Measurements from ENCODE around the gene GPR45. TPM values are rescaled to one million over a fixed set of nuclear protein-coding genes. Genes with fewer than 3 reads are reported as not detected.

The GPR45 gene
- total and polyA plus RNA-seq, 2 donors (not counting 3 experiments of a cell fraction or from before 2014, with no cell fraction given): not detected

- H4K20me1 ChIP-seq (replicated peaks; ENCODE audit: control insufficient read depth, extremely low read depth, insufficient read depth, low read length): no peaks in the 10 kb centered on the region
- intact Hi-C loops (cut with micrococcal nuclease): no loop called here
- no peaks in the 10 kb centered on the region for H3K27me3 ChIP-seq (ENCODE audit: control insufficient read depth in 2 of 2, insufficient read depth in 2 of 2, low read length in 2 of 2)
- no TSS peak for BruUV-seq (replicated peaks)
- H3K9me3 ChIP-seq (replicated peaks; ENCODE audit: control insufficient read depth, insufficient read depth, low read length): no peaks in the 10 kb centered on the region
- H3K27ac ChIP-seq (ENCODE audit: insufficient read depth, low read depth, low read length): no peak overlapping the region
- FAIRE-seq: no peak
- peaks cover 5 to 9% of the 10 kb centered on the region in 2 experiments for H3K36me3 ChIP-seq (ENCODE audit: control insufficient read depth in 2 of 2, extremely low read depth in 1 of 2, insufficient read depth in 2 of 2, low read length in 2 of 2)
- DNase-seq (ENCODE audit: low read depth, low spot score): no peak
- CTCF ChIA-PET: no interaction called here
- no peaks in the 10 kb centered on the region for H3K4me1 ChIP-seq (ENCODE audit: control insufficient read depth, extremely low read depth, insufficient read depth, low read length)
- H3K4me3 ChIP-seq (replicated peaks in 1 of 3; ENCODE audit: insufficient read depth in 1 of 3, low read depth in 1 of 3, low read length in 3 of 3): no peak overlapping the region
- POLR2A ChIA-PET: no interaction called here
- dilution Hi-C loops (cut with MboI; ENCODE audit: extremely low pct_ligation_motif_present, low sequenced_read_pairs): no loop called here
- TF ChIP-seq POLR2AphosphoS5 (IDR thresholded peaks at IDR 0.05; ENCODE audit: insufficient read depth, low read depth, low read length) (no peak), FOS (IDR thresholded peaks at IDR 0.05; ENCODE audit: borderline replicate concordance, insufficient read depth, low read length) (no peak), GATA2 (IDR thresholded peaks at IDR 0.05; ENCODE audit: insufficient read depth, insufficient read length, low read depth, low read length) (no peak), MAX (IDR thresholded peaks at IDR 0.05; ENCODE audit: insufficient read depth, insufficient read length) (no peak), CTCF (IDR thresholded peaks at IDR 0.05; ENCODE audit: extremely low read depth in 1 of 2, insufficient read depth in 1 of 2, low read depth in 1 of 2, low read length in 2 of 2) (no peak)
- H3K9ac ChIP-seq (replicated peaks; ENCODE audit: extremely low read depth, insufficient read depth, low read length): no peak overlapping the region
- no peaks in the 10 kb centered on the region for H3K9me1 ChIP-seq (replicated peaks; ENCODE audit: control insufficient read depth, extremely low read depth, insufficient read depth, low read length)
- H2AFZ ChIP-seq (ENCODE audit: low read depth, low read length): no peak overlapping the region
- H3K79me2 ChIP-seq (ENCODE audit: control insufficient read depth, insufficient read depth, low read length): no peaks in the 10 kb centered on the region
- no peak overlapping the region for H3K4me2 ChIP-seq (ENCODE audit: insufficient read depth, low read length)
These were observed 19.5 kb downstream of the GPR45 start for GRCh38 chr2:105261061-105261460.

GRCh38 chr2:105262651-105263091 lies 21.1 kb downstream of the GPR45 start:
- dilution Hi-C loops (cut with MboI; ENCODE audit: extremely low pct_ligation_motif_present, low sequenced_read_pairs) (no loop called here), intact Hi-C loops (cut with micrococcal nuclease) (no loop called here)
- TF ChIP-seq CTCF (IDR thresholded peaks at IDR 0.05; ENCODE audit: extremely low read depth in 1 of 2, insufficient read depth in 1 of 2, low read depth in 1 of 2, low read length in 2 of 2): no peak
- TF ChIP-seq JUN (IDR thresholded peaks at IDR 0.05; ENCODE audit: borderline replicate concordance, insufficient read depth, insufficient read length, low read depth): no peak
- TF ChIP-seq GATA2 (IDR thresholded peaks at IDR 0.05; ENCODE audit: insufficient read depth, insufficient read length, low read depth, low read length): no peak
- TF ChIP-seq MAX (IDR thresholded peaks at IDR 0.05; ENCODE audit: insufficient read depth, insufficient read length): no peak
- no peak for TF ChIP-seq POLR2AphosphoS5 (IDR thresholded peaks at IDR 0.05; ENCODE audit: insufficient read depth, low read depth, low read length)
- no peak for TF ChIP-seq EZH2 (IDR thresholded peaks at IDR 0.05; ENCODE audit: borderline replicate concordance, low read depth, low read length, severe bottlenecking)
- TF ChIP-seq MYC (IDR thresholded peaks at IDR 0.05; ENCODE audit: low read depth, low read length): no peak
- no peak for TF ChIP-seq POLR2A (IDR thresholded peaks at IDR 0.05; ENCODE audit: low read depth, low read length)
- TF ChIP-seq FOS (IDR thresholded peaks at IDR 0.05; ENCODE audit: borderline replicate concordance, insufficient read depth, low read length): no peak
- POLR2A ChIA-PET: no interaction called here
- DNase-seq (ENCODE audit: low read depth, low spot score) (no peak), FAIRE-seq (no peak)
- Histone ChIP-seq H3K27ac (ENCODE audit: insufficient read depth, low read depth, low read length) (no peak overlapping the region), H3K4me1 (ENCODE audit: control insufficient read depth, extremely low read depth, insufficient read depth, low read length) (no peaks in the 10 kb centered on the region), H2AFZ (ENCODE audit: low read depth, low read length) (no peak overlapping the region), H3K9me3 (replicated peaks; ENCODE audit: control insufficient read depth, insufficient read depth, low read length) (no peaks in the 10 kb centered on the region), H3K27me3 (ENCODE audit: control insufficient read depth in 2 of 2, insufficient read depth in 2 of 2, low read length in 2 of 2) (no peaks in the 10 kb centered on the region), H3K4me2 (ENCODE audit: insufficient read depth, low read length) (no peak overlapping the region), H3K9me1 (replicated peaks; ENCODE audit: control insufficient read depth, extremely low read depth, insufficient read depth, low read length) (no peaks in the 10 kb centered on the region), H3K9ac (replicated peaks; ENCODE audit: extremely low read depth, insufficient read depth, low read length) (no peak overlapping the region), H3K36me3 (ENCODE audit: control insufficient read depth in 2 of 2, extremely low read depth in 1 of 2, insufficient read depth in 2 of 2, low read length in 2 of 2) (peaks cover 5 to 16% of the 10 kb centered on the region in 2 experiments), H3K79me2 (ENCODE audit: control insufficient read depth, insufficient read depth, low read length) (no peaks in the 10 kb centered on the region), H4K20me1 (replicated peaks; ENCODE audit: control insufficient read depth, extremely low read depth, insufficient read depth, low read length) (no peaks in the 10 kb centered on the region), H3K4me3 (replicated peaks in 1 of 3; ENCODE audit: insufficient read depth in 1 of 3, low read depth in 1 of 3, low read length in 3 of 3) (no peak overlapping the region)
- CTCF ChIA-PET: interaction anchor here (0.9 kb wide), 1 partner anchor 19 kb away, joined by 3 read pairs; no protein-coding TSS in a partner anchor
- BruUV-seq (replicated peaks): no TSS peak

All from endothelial cell of umbilical vein (primary cell).